HAP-1 (cell line): ENCODE data around the gene COBL.

Experiments used
- DNase-seq, 2 experiments: peaks; one replicate each; pipeline ENCODE4 v3.0.0-alpha.2; 2016 to 2020; ENCODE audit warnings: low spot score in 2 of 2
- H3K27me3 ChIP-seq: fragments of 250-450 bp; sonication (Bioruptor Pico); 2 replicates; pipeline ENCODE4 v1.5.1; 2020; ENCODE audit warnings: low read depth, mild to moderate bottlenecking, moderate library complexity
- H3K36me3 ChIP-seq: fragments of 250-450 bp; sonication (Bioruptor Pico); replicated peaks from 2 replicates; pipeline ENCODE4 v1.5.1; 2020; ENCODE audit warnings: mild to moderate bottlenecking
- H3K4me1 ChIP-seq: fragments of 250-450 bp; sonication (Bioruptor Pico); 2 replicates; pipeline ENCODE4 v1.5.1; 2020; ENCODE audit warnings: mild to moderate bottlenecking
- H3K4me3 ChIP-seq: fragments of 250-450 bp; sonication (Bioruptor Pico); 2 replicates; pipeline ENCODE4 v1.5.1; 2020; ENCODE audit warnings: mild to moderate bottlenecking, moderate library complexity
- H3K9me3 ChIP-seq: fragments of 250-450 bp; sonication (Bioruptor Pico); 2 replicates; pipeline ENCODE4 v1.5.1; 2020; ENCODE audit warnings: mild to moderate bottlenecking, moderate library complexity
- in situ Hi-C: fragments of 300-500 bp; cut with MboI; formaldehyde crosslinking; loops from 3 replicates; pipeline ENCODE4 v1.14.3; 2020; ENCODE audit warnings: low sequenced_read_pairs, inconsistent platforms, mixed read lengths

The COBL gene

DNA sequence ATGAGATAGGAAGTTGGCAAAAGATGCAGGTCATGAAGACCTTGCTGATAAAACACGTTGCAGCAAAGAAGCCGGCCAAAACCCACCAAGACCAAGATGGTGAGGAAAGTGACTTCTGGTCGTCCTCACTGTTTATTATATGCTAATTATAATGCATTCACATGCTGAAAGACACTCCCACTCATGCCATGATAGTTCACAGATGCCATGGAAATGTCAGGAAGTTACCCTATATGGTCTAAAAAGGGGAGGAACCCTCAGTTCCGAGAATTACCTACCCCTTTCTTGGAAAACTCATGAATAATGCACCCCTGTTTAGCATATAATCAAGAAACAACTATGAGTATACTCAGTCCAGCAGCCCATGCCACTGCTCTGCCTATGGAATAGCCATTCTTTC lies 331.5 kb downstream of the COBL start:
- Histone ChIP-seq H3K4me3 (no peak overlapping the region), H3K27me3 (peaks cover 14% of the 10 kb centered on the region), H3K4me1 (peaks cover 4% of the 10 kb centered on the region), H3K36me3 (no peaks in the 10 kb centered on the region), H3K9me3 (no peaks in the 10 kb centered on the region)
- no peak for DNase-seq
- in situ Hi-C loops: no loop called here

DNA sequence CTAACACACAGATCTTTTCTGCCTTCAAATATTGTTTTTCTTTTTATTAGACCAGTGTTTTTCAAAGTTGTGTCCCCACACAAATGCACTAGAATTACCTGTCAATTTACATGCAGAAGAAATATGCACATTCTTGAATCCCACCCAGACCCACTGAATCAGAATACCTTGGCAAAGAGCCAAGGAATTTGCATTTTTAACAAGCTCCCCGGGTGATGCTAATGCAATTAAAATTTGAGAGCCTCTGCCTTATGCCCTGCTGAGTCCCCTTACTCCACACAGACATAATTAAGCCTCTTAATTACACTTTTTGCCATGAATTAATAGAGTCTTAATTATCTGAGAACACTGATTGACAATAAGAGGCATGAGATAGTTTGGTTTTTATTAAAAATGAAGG lies 332.8 kb downstream of the COBL start:
- no peak for DNase-seq
- in situ Hi-C loops: no loop called here
- Histone ChIP-seq H3K4me3 (no peak overlapping the region), H3K27me3 (peaks cover 14% of the 10 kb centered on the region), H3K4me1 (peaks cover 4% of the 10 kb centered on the region), H3K36me3 (no peaks in the 10 kb centered on the region), H3K9me3 (no peaks in the 10 kb centered on the region)

DNA sequence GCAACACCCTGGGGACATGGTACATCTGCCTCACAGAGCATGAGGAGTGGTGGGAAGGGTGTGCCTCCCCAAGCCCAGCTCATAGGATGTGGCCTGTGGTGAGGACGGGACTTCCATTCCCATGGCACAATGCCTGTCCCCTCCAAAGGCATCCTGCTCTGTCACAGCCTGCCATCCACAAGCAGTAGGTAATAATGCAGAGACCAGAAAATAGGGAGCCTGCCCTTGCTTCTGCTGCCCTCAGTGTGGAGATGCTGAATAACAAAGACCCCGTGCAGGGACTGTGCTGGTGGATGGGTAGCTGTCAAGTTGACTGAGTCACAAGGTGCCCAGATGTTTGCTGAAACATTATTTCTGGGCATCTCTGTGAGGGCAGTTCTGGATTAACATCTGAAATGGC lies 334.0 kb downstream of the COBL start:
- Histone ChIP-seq H3K4me1 (peaks cover 4% of the 10 kb centered on the region), H3K36me3 (no peaks in the 10 kb centered on the region), H3K4me3 (no peak overlapping the region), H3K9me3 (no peaks in the 10 kb centered on the region), H3K27me3 (peaks cover 14% of the 10 kb centered on the region)
- in situ Hi-C loops: no loop called here
- peak in 1 of 2 experiments; percentile 23 for DNase-seq

DNA sequence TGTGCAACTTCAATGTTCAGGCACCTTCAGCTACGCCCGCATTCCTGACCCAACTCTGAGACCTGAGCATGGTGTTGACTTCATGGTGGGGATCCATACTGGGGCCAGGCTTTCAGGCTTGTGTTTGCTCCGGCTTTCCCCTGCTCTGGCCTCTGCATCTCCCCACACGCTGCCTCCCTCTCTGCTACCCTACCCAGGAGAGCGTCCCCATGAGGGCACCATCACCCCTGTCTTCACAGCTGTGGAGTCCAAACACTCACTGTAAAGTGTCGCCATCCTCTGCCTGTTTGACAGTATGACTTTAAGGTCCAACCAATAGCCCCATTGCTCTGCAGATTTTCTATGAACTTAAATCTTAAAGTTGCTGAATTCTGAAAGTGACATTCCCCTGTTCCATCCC lies 334.9 kb downstream of the COBL start:
- no peak for DNase-seq
- H3K9me3 ChIP-seq: no peaks in the 10 kb centered on the region
- peaks cover 4% of the 10 kb centered on the region for H3K4me1 ChIP-seq
- H3K27me3 ChIP-seq: peaks cover 10% of the 10 kb centered on the region
- H3K4me3 ChIP-seq: no peak overlapping the region
- in situ Hi-C loops: no loop called here
- H3K36me3 ChIP-seq: no peaks in the 10 kb centered on the region

DNA sequence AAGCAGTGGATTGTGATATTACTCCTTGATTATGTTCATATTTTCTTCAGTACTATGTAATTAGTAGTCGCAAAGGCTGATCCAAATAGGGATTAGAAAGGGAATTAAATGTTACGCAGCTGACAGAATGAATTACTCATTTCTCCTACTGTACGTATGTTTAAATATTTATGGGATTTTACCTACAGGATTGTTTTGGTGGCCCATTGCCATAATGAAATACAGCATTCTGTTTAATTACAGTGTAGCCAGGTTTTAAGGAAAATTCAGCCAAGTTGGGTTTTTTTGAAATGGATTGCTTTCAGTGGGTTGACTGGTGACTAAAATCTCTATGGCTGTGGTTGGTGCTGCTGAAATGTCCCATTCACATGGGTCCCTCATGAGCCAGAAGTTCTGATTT lies 336.2 kb downstream of the COBL start:
- no peaks in the 10 kb centered on the region for H3K36me3 ChIP-seq
- no peaks in the 10 kb centered on the region for H3K9me3 ChIP-seq
- in situ Hi-C loops: no loop called here
- DNase-seq: no peak
- no peak overlapping the region for H3K4me3 ChIP-seq
- peaks cover 4% of the 10 kb centered on the region for H3K4me1 ChIP-seq
- peaks cover 7% of the 10 kb centered on the region for H3K27me3 ChIP-seq

DNA sequence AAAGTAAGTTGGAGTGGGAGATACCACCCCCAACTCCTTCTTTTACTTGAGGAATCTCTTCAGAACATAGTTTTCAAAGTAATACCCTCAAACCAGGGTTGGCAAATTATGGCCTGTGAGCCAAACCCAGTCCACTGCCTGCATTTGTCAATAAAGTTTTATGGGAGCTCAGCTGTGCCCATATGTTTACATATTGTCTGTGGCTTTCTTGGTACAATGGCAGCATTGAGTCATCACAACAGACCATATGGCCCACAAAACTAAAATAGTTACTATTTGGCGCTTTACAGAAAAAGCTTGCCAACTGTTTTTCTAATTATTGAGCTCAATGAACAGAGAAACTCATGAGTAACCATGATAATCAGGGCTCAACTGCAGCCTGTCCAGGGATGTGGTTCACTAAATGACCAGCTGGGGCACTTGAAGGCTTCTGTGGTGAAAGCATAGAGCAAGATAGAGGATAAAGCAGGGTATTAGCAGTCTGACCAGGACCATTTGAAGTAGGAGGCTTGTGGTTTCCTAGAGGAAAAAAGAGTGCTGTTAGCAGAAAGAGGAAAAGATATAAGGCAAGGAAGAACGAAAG lies 337.9 kb downstream of the COBL start:
- H3K27me3 ChIP-seq: peaks cover 7% of the 10 kb centered on the region
- in situ Hi-C loops: no loop called here
- H3K4me1 ChIP-seq: peaks cover 4% of the 10 kb centered on the region
- DNase-seq: no peak
- no peak overlapping the region for H3K4me3 ChIP-seq
- H3K36me3 ChIP-seq: no peaks in the 10 kb centered on the region
- H3K9me3 ChIP-seq: no peaks in the 10 kb centered on the region

DNA sequence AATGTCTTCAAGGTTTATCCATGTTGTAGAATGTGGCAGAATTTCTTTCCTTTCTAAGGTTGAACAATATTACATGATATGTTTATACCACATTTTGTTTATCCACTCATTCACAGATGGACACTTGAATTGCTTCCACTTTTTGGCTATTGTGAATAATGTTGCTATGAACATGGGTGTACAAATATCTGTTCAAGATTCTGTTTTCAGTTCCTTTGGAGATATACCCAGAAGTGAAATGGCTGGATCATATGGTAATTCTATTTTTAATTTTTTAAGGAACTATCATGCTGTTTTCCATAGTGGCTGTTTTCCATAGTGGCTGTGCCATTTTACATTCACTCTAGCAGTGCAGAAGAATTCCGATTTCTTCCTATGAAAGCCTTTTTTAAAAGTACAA lies 339.2 kb downstream of the COBL start:
- no peak for DNase-seq
- Histone ChIP-seq H3K4me3 (no peak overlapping the region), H3K9me3 (no peaks in the 10 kb centered on the region), H3K4me1 (no peaks in the 10 kb centered on the region), H3K36me3 (no peaks in the 10 kb centered on the region), H3K27me3 (peaks cover 7% of the 10 kb centered on the region)
- in situ Hi-C loops: no loop called here

DNA sequence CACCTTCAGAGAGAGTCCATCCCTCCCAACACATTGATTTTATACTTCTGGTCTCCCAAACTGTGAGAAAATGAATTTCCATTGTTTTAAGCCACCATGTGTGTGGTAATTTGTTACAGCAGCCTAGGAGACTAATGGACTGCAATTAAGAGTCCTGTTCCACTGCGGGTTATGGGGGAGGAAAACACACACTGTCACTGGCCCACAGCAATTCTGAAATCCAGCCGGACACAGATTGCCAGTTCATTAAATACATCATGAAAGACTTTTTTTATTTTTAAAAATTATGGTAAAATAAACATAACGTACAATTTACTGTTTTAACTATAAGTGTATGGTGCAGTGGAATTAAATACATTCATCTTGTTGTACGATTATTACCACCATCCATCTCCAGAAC lies 340.5 kb downstream of the COBL start:
- Histone ChIP-seq H3K4me1 (no peaks in the 10 kb centered on the region), H3K36me3 (no peaks in the 10 kb centered on the region), H3K4me3 (no peak overlapping the region), H3K27me3 (peaks cover 5% of the 10 kb centered on the region), H3K9me3 (no peaks in the 10 kb centered on the region)
- DNase-seq: no peak
- in situ Hi-C loops: no loop called here

DNA sequence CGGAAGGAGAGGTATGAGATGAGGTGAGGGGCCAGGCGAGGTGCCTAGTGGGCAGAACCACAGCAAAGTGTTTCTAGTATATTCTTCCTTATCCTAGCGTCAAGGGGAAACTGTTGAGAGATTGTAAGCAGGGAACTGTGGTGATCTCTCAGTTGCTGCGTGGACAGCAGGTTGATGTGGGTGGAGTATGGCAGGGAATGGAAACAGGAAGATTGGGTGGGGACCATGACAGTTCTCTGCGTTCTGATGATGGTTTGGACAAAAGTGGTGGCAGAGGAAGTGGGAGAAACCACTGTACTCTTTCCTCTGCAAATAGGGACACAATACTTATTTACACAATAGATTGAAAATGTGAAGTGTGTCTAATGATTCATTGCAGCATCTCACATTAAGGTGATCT lies 342.4 kb downstream of the COBL start:
- H3K4me1 ChIP-seq: no peaks in the 10 kb centered on the region

DNA sequence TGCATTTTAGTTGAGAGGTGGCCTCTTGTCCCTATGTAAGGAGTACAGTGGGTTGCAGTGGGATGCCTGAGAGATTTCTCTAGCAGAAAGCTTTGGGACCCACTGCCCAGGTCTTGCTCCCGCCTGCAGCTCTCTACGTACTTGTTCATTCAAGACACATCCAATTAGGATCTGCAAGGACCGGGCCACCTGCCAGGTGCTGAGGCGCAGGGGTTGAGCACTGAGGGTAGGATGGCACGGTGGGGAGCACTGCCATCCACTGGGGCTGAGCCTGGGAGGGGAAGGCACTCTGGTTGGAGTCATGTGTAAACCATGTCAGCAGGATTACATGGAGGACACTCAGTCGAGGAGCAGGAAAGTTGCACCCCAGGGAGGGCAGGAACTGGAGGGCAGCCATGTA lies 342.8 kb downstream of the COBL start:
- in situ Hi-C loops: no loop called here
- H3K9me3 ChIP-seq: no peaks in the 10 kb centered on the region
- DNase-seq: no peak
- no peaks in the 10 kb centered on the region; the same call in none of the 2 replicates for H3K27me3 ChIP-seq
- H3K4me1 ChIP-seq: no peaks in the 10 kb centered on the region
- H3K36me3 ChIP-seq: no peaks in the 10 kb centered on the region
- no peak overlapping the region for H3K4me3 ChIP-seq

More for the DNA sequence above, 342.4 kb downstream of the COBL start:
- Histone ChIP-seq H3K4me3 (no peak overlapping the region), H3K27me3 (no peaks in the 10 kb centered on the region; the same call in none of the 2 replicates), H3K9me3 (no peaks in the 10 kb centered on the region), H3K36me3 (no peaks in the 10 kb centered on the region)
- in situ Hi-C loops: no loop called here
- no peak for DNase-seq

DNA sequence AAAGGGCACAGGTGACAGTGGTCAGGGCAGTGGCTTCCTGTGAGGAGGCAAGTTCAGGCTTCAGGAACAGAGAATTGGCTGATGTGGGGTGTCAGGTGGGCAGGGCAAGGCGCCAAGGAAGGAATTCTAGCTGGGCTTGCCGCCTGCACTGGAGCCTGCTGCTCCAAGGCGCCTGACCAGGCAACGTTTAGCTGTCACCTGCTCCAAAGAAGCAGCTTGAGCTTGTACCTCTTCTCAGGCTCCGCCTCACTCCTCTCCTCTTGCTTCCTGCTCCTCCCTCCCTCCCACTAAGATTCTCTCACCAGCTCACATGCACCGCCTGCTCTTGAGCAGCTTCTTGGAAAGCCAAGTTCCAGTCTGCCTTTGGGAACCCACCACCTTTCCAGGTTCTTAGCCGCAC lies 346.5 kb downstream of the COBL start:
- Histone ChIP-seq H3K36me3 (no peaks in the 10 kb centered on the region), H3K27me3 (no peaks in the 10 kb centered on the region; the same call in 1 of the 2 replicates), H3K4me3 (no peak overlapping the region), H3K4me1 (no peaks in the 10 kb centered on the region), H3K9me3 (no peaks in the 10 kb centered on the region)
- no peak for DNase-seq
- in situ Hi-C loops: no loop called here
